Ecto neural progenitor cell (in vitro differentiated cells): ENCODE measurements around the gene BEGAIN.
A peak's percentile ranks its signal among the peaks of the same experiment; 100 is the strongest.

ENCODE experiments used
- DNase-seq: peaks from one replicate; pipeline ENCODE4 v3.0.0-alpha.2; 2018; ENCODE audit warnings: low spot score

Gene BEGAIN

DNA sequence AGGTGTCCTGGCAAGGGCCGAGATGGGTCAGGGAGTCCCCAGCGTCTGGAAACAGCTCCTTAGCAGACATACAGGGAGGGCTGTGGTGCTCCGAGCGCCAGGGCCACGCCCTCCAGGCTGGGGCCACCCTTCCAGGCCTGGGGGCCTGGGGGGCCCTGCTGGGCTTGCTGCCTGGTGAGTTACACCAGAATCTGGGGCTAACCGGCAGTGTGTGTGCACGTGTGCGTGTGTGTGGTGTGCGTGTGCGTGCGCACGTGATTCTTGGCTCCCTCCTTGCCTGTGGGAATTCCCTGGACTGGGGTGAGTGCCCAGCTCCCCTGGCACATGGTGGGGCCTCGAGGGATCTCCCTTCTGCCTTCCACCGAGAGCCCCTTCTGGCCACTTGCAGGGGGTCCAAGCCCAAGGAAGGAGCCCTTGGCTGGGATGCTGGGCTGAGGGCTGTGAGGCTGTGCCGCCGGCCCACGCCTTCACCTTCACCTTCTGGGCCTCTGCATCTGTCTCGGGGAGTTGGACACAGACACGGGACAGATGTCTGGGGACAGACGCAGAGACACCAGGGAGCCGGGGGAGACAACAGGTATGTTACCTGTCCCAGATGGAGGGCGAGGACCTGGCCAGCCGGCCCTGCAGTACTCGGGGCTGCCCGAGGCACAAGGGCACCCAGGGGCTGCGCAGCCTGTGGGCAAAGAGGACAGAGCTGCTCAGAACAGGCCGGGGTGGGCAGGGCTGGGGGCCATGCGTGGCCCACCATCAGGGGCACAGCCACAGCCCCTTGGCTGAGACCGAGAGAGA, 37.2 kb downstream of the BEGAIN start:
- no peak for DNase-seq

DNA sequence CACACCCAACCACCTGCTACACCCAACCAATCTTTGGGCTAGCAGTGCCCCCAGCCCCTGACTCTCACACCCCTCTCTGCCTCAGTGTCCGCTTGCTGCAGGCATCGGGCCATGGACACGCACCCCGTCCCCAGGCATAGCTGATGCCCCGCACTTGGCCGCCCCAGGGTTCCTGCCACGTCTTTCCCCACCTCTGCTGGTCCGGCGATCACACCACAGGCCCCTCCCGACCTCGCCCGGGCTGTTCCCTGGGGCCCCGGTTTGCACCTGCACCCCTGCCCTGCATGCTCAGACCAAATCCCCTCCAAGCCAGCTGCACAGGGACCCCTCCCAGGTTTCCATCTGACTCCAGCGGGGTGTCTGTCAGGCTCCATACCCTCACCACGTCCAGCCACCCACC, 38.3 kb downstream of the BEGAIN start:
- no peak for DNase-seq

DNA sequence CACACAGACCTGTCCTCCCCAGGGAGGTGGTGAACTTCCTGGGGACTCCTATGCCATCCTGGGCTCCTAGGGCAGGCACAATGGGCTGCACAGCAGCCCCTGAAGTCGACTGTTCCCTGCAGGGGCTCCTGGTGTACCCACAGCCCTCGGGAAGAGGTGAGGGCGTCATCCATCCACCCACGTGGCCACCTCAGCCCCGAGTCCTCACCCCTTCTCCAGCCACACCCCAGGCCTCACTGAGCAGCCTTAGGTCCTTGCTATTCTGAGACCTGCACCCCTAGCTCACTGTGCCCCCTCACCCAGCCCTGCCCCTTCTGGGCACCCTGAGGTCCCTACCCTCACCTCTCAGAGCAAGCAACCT, 38.9 kb downstream of the BEGAIN start:
- no peak for DNase-seq

DNA sequence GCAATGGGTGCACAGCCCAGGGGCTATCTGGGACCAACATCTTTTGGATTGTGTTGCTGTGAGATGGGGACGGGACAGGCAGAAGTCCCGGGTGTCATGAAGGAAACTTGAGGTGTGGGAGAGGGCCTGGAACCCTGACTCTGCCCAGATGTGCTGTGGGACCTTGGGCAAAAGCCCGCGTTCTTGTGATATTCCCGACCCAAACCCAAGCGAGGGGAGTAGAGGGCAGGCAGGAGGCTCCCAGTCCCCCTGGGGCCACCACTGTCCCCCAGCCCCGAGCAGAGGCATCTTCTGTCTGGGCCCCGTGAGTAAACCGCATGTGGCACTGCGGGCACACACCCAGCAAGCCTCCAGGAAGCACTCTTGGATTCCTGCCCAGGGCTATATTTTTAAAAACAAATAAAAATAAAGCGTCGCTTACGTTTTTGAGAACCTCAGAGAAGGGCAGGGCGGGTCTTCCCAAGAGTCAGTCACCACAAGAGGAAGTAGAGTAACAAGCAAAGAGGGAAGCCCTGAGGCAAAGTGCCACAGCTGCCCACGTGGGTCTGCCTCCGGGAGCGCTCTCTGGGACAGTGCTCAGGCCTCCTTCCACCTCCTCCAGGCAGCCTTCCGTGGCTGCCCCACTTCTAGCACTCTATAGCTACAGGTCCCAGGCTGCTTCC, 39.5 kb downstream of the BEGAIN start:
- no peak for DNase-seq

DNA sequence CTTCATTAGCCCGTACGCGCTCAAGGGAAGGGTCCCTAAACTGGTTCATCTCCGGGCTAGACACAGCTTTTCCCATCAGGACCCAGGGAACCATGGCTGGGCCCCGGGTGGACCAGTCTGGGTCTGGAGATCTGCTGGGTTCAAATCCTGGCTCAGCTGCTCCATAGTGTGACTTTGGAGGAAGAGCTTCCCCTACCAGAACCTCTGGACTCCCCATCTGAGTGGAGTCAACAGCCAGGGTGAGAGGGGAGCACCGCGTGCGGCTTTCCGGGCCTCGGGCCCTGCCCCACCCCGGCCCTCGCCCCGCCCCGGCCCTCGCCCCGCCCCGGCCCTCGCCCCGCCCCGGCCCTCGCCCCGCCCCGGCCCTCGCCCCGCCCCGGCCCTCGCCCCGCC, 41.2 kb downstream of the BEGAIN start:
- DNase-seq = no peak

DNA sequence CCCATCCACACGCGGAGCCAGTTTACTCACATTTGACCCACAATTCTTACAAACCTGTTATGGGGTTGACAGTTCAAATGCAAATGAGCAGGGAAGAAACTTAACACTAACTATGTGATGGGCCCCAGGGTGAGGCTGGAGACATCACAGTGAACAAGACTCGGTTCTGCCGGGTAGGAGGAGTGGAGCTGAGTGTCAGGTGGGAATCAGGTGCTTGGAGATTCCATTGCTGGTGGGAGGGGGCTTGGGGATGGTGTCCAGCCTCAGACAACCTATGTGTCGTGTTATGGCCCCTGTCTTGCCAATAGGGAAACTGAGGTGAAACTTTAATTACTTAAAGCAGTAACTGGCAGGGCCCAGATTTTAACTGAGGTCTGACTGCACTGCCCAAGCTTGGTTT, 41.9 kb downstream of the BEGAIN start:
- no peak for DNase-seq

DNA sequence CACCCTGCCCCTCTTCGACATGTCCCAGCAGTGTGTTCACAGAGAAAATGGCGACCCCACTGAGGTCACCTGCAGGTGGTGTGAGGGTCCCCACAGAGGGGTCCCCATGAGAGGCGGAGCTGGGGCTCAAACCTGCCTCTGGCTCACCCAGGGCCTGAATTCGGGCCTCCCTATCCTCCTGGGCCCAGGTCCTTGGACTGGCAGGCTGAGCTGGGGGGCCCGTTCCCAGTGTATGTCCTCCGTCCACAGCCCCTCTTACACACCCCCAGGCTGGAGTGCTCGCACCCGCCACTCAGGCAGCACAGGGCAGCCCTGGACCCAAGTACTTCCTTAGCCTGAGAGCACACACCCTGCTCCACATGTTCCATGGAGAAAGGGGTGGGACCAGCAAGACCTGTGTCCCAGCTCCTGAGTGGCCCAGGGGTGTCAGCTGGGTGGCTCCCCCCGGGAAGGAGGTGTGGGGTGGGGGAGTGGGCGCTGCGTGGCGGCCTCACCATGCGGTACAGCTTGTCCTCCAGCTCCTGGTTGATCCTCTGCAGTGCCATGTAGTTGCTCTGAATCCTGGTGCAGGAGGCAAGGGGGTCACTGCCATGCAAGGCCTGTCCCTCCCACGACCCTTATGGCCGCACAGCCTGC, 42.6 kb downstream of the BEGAIN start:
- no peak for DNase-seq

DNA sequence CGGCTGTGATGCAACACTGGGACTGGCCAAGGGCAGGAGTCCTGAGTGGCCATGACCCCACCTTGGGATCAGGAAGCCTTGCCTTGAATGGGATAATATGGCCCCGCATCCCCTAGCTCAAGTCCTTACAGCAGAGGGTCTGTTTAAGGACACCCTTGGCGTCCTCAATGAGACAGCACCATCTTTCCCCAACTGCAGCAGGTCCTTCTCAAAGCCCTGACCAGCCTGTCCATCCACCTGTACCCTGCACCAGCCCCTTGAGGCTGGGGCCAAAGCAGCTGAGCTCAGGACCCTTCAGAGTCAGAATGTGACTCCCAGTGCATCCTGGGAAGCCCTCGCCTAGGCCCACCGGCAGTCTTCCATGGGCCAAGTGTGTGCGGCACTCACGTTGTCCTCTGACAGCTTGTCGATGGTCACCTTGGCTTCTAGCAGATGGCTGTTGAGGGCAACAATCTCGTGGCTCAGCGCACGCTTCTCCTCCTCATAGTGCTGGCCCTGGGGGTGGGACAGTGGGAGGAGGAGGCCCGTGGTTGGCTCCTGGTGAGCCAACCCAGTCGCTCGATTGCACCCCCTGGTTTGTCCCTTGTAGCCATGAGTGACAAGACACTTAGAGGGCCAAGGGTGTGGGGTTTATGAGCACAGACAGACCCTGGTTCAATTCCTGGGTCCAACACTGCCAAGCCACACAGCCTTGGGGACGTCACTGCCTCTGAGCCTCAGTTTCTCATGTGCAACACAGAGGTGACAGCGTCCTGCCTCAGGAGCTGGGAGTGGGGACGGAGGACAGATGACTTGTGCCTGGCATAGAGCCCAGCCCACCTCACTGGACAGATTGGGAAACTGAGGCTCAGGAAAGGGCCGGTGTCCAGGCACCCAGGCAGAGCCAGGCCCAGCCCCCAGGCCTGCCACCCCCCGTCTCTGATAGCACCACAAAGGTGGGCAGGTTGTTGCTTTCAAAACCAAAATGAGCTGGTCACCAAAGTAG, 43.5 kb downstream of the BEGAIN start:
- no peak for DNase-seq

DNA sequence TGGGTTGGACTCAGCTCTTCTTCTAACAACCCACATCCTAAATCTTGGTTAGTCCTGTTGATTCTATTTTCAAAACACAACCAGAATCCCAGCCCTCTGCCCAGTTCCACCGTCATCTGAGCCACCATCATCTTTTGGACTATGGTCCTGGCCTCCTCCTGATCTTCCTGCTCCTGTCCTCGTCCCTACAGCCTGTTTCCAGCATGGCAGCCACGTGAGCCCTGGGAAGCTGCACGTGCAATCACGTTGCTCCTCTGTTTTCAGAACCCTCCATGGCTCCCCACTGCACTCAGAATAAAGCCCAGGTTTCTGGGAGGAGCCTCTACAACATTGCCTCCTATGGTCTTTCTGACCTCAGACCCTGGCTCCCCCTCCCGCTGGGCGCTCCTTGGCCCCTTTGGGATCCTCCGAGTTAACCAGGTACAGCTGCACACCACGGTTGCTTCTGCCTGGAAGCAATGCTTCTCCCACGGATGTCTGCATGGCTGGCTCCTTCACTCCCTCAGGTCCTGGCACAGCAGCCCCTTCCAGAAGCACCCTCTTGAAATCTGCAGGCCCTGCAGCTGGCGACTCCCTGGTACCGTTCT, 44.5 kb downstream of the BEGAIN start:
- no peak for DNase-seq

DNA sequence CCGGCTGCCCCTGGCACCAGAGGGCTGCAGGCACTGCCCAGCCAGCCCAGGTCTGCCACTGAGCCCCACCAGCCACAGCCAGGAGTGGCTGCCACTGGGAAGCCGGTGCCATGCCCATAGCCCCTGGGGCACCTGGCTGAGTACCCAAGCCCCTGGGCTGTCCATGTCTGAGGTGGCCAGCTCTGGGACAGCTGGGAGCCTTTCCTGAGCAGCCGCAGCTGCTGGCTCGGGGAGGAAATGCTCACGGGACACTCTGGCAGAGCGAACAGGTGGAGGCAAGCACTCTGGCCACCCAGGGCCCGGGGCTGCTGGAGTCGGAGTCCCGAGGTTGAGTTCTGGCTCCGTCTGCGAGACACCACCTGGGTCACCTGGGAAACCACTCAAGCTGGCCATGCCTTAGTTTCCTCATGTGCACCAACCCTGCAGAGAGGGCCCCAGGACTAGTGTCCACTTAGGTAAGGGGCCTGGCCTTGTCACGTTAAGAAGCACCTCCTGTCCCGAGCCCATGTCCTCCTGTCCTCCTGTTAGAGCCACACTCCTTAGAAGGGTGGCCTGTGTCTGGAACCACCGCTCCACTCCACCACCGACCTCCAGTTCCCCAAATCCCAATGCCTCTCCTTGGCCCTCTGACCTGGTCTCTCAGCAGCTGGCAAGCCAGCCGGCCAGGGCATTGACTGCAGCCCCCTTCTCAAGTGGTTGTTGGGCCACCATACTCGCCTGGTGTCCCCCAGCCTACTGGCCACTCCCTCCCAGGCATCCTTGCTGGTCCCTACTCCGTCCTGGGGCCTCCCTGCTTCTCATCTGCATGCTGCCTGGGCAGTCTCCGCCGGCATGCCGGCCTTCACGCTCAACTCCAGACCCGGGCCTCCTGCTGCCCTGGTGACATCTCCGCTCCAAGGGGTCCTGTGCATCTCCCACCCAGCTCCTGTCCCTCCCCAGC, 45.3 kb downstream of the BEGAIN start:
- no peak for DNase-seq

DNA sequence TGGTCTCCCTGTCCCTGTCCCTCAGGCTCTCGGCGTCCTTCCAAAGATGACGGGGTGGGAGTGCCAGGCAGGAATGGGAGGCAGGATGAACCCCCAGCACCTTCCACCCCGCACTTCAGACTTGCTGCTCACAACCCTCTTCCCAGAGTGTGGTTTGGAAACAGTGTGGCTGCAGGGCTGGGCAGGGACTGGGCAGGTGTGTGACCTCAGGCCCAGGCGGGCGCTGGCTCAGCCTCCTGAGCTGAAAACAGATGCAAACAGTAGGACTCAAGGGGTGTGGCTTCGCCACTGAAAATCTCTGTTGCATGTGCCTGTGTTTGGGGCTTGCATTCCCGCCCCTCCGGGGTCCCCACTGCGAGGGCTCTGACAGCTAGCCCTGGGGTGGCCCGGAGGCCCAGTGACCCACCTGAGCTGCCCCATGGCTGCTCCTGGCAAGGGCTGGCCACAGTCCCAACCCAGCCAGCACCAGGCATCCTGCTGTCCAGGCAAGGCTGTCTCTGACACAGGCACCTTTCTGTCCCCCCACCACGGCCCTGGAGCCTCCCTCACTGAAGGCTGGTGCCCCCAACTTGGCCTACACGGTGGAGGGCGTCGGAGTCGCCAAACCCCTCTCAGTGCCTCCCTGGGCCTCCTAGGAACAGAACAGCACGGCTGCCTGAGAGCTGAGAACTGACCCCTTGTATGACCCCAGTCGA, 46.1 kb downstream of the BEGAIN start:
- no peak for DNase-seq

DNA sequence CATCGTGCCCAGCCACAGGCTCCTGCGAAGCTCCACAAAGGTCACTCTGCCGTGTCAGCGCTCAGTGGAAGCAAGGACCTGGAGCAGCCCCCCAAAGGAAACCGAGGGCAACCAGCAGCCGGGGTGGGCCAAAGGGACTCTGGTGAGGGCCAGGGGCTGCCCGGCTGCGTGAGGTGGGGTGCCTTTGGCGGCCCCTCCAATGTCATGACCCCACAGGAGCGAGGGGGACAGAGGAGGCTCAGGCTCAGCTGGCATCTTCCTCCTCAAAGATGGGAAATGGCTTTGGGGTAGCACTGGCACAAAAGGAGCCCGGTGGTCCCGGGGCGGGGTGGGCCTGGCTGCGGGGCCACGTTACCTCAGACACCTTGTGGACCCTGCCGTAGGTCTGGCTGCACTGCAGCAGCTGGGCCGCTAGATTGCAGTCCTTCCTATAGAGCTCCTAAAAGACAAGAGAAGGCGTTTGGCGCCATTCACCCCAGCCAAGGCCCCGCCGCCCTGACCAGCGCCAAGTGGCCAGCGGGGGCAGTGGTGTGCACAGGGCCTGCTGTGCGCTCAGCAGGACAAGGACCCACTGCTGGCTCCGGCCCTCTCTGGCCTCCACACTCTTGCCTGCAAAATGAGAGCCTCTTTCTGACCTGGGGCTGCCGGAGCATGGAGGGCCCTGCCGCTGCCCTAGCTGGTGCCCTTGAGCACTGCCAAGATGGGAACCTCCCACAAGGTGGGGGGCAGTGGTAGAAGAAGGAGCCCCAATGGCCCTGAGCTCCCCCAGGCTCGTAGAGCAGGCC, 46.9 kb downstream of the BEGAIN start:
- no peak for DNase-seq

DNA sequence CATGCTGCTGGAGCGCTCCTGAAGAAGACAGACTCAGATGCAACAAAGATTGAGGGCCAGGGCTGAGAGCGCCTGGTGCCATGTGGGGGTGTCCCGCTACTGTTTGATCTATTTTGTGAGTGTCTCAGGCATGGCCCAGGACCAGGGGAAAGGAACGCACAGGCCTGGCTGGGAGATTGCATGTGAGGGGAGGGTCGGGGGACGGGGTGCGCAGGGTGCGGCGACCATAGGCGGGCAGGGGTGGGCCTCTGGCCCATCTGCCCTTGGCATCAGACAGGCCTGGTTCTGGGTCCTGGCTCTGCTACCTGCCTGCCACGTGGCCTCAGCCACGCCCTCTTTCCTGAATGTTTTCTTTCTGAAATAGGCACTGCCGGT, 47.5 kb downstream of the BEGAIN start:
- DNase-seq = no peak

DNA sequence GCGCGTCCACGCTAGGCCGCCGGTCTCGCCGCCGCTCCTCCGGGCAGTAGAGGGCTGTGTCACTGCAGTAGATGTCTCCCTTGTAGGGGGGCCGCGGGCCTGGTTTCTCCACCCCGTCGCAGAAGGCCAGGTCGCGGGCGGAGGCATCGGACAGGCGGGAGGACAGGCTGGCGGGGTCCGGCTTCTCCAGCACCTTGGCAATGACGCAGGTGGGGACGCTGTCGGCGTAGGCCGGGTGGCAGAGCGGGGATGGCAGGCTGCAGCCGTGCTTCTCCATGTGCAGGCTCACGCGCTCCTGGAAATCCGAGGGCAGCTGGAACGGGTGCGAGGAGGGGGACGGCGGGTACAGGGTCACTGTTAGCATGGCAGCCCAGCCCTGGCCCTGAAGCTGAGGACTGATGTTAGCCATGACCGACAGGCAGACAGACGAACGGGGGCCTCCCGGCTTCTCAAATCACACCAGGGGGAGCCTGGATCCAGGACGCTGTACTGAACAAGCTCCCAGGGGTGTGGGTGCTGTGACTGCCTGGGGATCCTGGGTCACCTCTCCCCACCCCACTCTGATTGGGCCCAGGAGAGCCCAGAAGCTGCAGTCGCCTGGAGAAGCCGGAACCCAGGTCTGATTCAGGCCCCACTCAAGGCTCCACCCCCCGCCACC, 48.1 kb downstream of the BEGAIN start:
- DNase-seq = no peak

DNA sequence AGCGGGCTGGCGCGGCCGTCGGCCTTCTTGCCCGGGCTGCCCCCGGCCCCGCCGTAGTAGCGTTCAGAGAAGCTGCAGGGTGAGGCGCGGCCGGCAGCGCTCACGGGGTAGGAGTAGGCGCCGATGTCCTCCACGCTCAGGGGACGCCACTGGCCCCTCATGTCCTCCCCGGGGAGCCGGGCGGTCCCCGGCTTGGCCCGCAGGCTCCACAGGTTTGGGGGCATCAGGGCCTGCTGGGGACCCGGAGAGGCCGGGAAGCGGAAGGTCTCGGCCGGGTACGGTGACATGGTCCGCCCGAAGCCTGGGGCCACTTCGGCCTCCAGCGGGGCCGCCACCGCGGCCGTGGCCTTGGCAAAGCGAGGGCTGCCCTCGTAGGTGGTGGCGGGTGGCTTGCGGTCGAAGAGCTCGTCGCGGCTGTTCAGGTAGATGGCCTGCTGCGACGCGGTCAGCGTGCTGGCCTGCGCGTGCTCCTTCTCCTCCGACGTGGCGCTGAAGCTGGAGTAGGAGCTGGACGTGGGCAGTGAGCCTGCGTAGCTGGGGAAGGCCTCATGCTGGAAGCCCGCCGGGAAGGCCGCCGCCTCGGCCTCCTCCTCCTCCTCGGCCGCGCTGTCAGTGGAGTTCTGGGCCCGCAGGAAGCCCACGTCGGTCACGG, 48.7 kb downstream of the BEGAIN start:
- DNase-seq = no peak

DNA sequence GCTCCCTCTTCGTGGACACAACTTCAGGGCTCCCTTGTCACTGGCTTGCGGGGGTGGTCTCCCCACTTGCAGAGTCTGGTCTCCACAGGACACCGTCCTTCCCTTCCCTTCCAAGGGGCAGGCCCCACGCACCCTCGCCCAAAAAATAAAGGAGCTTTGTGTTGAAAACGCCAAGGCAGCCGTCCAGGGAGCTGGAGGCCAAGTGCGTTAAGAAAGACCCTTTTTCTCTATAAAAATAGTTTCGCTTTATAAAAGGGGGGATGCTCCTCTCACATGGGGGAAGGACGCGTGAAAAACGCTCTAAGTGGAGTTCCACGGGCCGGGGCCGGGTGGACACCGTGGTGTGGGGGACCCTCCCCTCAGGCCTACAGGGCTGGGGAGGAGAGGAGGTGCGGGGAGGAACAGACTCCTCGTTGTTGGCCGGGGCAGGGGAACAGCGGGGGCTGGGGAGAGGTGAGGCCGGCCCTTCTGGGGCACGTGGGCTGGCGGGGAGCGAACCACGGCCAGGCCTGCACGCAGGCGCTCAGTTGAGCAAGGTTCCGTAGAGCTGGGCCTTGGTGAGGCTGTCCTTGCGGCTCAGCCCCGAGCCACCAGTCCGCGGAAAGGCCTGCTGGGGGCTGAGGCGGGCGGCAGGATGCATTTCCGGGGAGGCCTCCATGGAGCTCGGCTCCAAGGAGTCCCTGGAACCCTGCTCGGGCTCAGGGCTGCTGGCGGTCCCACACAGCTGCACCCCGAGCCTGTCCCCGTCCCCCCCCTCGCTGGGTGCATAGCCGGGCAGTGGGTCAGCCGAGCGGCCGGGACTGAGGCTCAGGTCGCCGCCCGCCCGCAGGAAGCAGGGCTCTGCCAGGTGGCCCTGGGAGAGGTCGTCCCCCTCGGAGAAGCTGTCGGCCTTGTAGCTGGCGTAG, 49.5 kb downstream of the BEGAIN start:
- DNase-seq = peak; percentile 37
